LNCAP (cell line): ENCODE measurements around the gene DENND1C.

ENCODE experiments used
- TF ChIP-seq, protein P1 (sequence below): fragments of 450-650 bp; IDR thresholded peaks from 2 replicates; pipeline ENCODE4 v1.5.1; 2017; ENCODE audit warnings: mild to moderate bottlenecking

The DENND1C gene

DNA sequence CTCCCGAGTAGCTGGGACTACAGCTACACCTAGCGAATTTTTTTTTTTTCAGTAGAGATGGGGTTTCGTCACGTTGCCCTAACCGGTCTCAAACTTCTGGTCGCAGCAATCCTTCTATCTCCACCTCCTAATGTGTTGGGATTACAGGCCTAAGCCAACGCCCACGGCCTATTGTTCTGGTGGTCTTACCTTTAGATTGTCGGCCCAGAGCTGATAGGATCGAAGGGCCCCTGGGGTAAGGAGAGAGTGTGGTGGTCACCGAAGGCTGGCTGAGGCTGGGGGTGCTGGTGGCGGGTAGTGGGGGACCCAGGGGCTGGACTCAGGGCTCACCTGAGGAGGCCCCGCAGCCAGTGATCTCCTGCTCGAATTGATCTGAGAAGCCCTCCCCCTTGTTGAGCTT is 10.5 kb downstream of the DENND1C start:
- TF ChIP-seq, protein P1, sequence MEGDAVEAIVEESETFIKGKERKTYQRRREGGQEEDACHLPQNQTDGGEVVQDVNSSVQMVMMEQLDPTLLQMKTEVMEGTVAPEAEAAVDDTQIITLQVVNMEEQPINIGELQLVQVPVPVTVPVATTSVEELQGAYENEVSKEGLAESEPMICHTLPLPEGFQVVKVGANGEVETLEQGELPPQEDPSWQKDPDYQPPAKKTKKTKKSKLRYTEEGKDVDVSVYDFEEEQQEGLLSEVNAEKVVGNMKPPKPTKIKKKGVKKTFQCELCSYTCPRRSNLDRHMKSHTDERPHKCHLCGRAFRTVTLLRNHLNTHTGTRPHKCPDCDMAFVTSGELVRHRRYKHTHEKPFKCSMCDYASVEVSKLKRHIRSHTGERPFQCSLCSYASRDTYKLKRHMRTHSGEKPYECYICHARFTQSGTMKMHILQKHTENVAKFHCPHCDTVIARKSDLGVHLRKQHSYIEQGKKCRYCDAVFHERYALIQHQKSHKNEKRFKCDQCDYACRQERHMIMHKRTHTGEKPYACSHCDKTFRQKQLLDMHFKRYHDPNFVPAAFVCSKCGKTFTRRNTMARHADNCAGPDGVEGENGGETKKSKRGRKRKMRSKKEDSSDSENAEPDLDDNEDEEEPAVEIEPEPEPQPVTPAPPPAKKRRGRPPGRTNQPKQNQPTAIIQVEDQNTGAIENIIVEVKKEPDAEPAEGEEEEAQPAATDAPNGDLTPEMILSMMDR: no peak

DNA sequence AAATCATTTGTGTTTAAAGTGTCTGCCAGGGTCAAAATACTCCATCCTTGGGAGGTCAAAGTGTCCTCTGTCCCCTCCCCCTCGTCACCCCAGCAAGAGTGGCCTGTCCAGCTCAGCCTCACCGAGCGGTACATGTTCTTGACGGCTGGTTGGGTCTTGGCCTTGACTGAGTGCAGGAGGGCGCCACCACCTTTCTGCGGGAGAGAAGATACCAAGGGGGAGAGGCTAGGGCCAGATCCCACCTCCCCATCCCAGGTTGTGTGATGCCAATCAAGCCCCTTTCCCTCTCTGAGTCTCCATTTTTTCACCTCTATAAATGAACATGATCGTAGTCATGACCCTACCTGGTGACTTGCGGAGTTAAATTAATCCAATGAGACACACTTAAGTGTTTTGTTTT is 11.4 kb downstream of the DENND1C start:
- TF ChIP-seq, protein P1: no peak

DNA sequence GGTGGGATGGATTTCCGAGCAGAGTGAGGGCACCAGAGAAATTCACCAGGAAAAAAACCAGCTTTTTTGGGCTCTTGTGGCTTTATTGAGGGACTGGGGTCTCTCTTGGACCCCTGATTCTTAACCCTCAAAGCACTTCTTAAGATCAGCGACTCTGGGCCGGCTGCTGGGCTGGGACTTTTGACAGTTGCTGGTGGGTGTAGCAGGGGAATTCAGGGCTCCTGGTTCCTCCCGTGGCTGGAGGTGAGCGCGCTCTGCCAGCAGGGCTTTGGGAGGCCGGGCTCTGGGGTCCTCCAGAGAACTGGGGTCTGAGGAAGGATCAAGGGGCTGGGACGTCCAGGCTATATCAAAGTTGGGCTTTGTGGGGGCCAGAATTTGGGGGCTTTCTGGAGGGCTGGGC is 14.2 kb downstream of the DENND1C start:
- TF ChIP-seq, protein P1: no peak

DNA sequence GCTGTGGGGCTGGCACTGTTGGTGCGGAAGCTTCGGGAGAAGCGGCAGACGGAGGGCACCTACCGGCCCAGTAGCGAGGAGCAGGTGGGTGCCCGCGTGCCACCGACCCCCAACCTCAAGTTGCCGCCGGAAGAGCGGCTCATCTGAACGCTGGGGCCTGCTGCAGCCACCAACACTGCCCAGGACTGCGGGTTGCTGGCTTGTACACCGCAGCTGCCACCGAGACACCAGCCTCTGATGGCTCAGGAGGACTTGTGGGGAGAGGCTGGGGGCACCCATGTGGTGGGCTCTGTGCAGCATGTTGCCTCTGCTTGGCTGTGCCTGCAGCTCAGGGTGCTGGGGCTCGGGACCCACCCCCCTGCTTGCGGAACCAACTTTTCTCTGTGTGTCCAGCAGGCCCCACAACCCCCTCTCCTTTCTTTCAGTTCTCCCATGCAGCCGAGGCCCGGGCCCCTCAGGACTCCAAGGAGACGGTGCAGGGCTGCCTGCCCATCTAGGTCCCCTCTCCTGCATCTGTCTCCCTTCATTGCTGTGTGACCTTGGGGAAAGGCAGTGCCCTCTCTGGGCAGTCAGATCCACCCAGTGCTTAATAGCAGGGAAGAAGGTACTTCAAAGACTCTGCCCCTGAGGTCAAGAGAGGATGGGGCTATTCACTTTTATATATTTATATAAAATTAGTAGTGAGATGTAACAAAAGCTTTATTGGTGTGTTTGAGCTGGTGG is 14.9 kb downstream of the DENND1C start:
- TF ChIP-seq, protein P1: no peak

- TF ChIP-seq, protein P1: no peak
Measured at GRCh38 chr19:6465663-6466062, 15.9 kb downstream of the DENND1C start.

GRCh38 chr19:6465006-6465405 is 16.6 kb downstream of the DENND1C start:
- TF ChIP-seq, protein P1: no peak

DNA sequence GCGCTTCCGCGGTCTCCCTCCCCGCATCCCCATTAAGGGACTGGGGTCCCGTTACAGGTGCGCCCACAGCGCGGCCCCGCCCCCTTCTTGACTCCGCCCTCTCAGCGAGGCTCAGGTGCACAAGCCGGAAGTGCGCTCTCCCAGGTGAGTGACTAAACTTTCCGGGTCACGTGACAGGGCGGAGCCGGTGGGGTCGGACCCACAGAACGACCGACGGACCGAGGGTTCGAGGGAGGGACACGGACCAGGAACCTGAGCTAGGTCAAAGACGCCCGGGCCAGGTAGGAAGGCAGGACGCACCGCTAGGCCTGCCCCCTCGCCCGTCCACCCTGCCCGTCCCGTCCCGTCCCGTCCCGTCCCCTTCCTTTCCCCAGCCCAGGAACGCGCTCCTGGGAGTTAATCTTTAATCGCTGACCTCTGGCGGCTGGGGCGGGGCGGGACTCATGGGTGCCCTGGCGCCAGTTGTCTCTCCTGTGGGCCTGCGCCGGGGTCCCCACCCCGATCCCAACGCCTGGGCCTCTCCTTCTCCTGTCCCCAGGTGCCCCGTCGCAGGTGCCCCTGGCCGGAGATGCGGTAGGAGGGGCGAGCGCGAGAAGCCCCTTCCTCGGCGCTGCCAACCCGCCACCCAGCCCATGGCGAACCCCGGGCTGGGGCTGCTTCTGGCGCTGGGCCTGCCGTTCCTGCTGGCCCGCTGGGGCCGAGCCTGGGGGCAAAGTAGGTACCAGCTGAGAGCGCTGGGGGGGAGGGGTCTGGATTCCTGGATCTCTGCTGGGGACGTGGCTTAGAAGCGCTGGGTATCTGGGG is 17.3 kb downstream of the DENND1C start, which contains the start of gene CRB3:
Gene CRB3, plus strand, starts transcription at position 202 of the 804 bp plus-strand sequence. Its CDS starts 431 bp downstream, at position 633.
- TF ChIP-seq, protein P1: no peak
